Measurements from ENCODE around the gene FAM163B.
"Not testable (repeated sequence)": the region's sequence is repeated elsewhere in the genome, so short reads cannot be mapped to it uniquely, and the experiment has no call there.

The FAM163B gene

DNA sequence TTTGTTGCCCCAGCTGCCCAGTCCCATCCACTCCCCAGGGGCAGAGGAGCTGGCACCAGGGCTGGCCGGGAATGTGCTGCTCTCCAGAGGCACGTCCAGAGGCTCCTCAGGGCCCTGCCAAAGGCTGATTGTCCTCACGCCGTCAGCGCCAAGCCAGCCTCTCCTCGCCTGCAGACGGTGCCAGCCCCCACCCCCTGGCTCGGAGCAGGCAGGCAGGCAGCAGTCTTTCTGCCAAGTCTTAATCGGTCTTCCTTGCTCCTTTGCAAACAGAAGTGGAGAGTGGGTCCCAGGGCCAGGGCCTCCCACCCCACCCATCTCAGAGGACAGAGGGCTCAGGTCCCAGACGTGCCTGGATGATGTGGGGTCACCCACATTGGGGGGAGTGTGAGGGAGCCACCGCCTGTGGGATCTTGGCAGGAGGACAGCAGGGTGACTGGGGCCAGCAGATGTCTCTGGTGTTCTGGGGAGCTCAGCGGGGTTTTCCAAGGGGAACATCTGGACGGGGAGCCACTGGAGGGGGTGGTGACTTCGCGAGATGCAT, 36.3 kb downstream of the FAM163B start:
- no peak for DNase-seq (ENCODE audit: low spot score in 2 of 2)
- Mint-ChIP-seq H3K27ac (no peak overlapping the region), H3K4me3 (no peak overlapping the region), H3K9me3 (no peaks in the 10 kb centered on the region), H3K27me3 (peaks cover 31% of the 10 kb centered on the region), H3K4me1 (peaks cover 3% of the 10 kb centered on the region), H3K36me3 (no peaks in the 10 kb centered on the region)
- no peak for ATAC-seq (ENCODE audit: low read depth)

GRCh38 chr9:133571896-133572595, 37.1 kb downstream of the FAM163B start:
- DNase-seq (ENCODE audit: low spot score in 2 of 2) (no peak), ATAC-seq (ENCODE audit: low read depth) (no peak)
- H3K27ac Mint-ChIP-seq = no peak overlapping the region
- H3K9me3 Mint-ChIP-seq = no peaks in the 10 kb centered on the region
- H3K36me3 Mint-ChIP-seq = no peaks in the 10 kb centered on the region
- H3K27me3 Mint-ChIP-seq = peaks cover 31% of the 10 kb centered on the region
- H3K4me3 Mint-ChIP-seq = no peak overlapping the region
- H3K4me1 Mint-ChIP-seq = peaks cover 3% of the 10 kb centered on the region

GRCh38 chr9:133571391-133571890, 37.7 kb downstream of the FAM163B start:
- no peaks in the 10 kb centered on the region for H3K9me3 Mint-ChIP-seq

GRCh38 chr9:133570691-133571080, 38.5 kb downstream of the FAM163B start:
- no peaks in the 10 kb centered on the region for H3K9me3 Mint-ChIP-seq
- no peak overlapping the region for H3K4me3 Mint-ChIP-seq
- peaks cover 22% of the 10 kb centered on the region for H3K27me3 Mint-ChIP-seq
- H3K36me3 Mint-ChIP-seq = no peaks in the 10 kb centered on the region
- no peak for ATAC-seq (ENCODE audit: low read depth)
- no peak for DNase-seq (ENCODE audit: low spot score in 2 of 2)
- no peaks in the 10 kb centered on the region for H3K4me1 Mint-ChIP-seq
- no peak overlapping the region for H3K27ac Mint-ChIP-seq

More at GRCh38 chr9:133571391-133571890, 37.7 kb downstream of the FAM163B start:
- Mint-ChIP-seq H3K4me1 (no peaks in the 10 kb centered on the region), H3K4me3 (no peak overlapping the region), H3K27ac (no peak overlapping the region), H3K36me3 (no peaks in the 10 kb centered on the region), H3K27me3 (peaks cover 25% of the 10 kb centered on the region)
- DNase-seq (ENCODE audit: low spot score in 2 of 2) (no peak), ATAC-seq (ENCODE audit: low read depth) (no peak)

- H3K36me3 Mint-ChIP-seq = no peaks in the 10 kb centered on the region
- H3K27me3 Mint-ChIP-seq = peaks cover 17% of the 10 kb centered on the region
- no peaks in the 10 kb centered on the region for H3K4me1 Mint-ChIP-seq
- H3K9me3 Mint-ChIP-seq = no peaks in the 10 kb centered on the region
- no peak overlapping the region for H3K27ac Mint-ChIP-seq
- ATAC-seq (ENCODE audit: low read depth) (no peak), DNase-seq (ENCODE audit: low spot score in 2 of 2) (no peak)
- H3K4me3 Mint-ChIP-seq = no peak overlapping the region
Observed at GRCh38 chr9:133569891-133570690, 39.1 kb downstream of the FAM163B start.

DNA sequence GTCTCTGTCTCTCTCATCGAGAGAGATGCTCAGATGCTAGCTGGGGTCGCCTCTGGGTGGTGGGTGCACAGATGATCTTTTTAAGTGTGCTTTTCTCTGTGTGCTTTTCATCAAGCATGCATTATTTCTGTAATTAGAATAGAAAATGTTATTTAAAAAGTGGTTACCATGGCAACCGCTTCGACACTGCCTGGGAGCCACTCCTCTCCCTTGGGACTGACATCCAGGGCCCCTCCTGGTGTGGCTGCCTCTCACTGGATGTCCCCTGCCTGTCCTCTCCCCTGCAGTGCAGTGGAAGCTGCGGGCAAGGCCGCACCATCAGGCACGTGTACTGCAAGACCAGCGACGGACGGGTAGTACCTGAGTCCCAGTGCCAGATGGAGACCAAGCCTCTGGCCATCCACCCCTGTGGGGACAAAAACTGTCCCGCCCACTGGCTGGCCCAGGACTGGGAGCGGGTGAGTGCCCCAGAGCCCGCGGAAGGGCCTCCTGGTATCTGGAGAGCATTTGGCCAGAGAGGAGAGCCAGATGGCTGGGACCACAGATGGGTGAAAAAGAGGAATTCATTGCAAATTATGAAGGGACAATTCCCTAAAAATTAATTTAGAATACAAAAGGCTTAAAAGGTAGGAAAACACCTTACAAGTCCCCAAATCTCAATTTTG, 39.9 kb downstream of the FAM163B start:
- Mint-ChIP-seq H3K36me3 (no peaks in the 10 kb centered on the region), H3K4me1 (no peaks in the 10 kb centered on the region), H3K9me3 (no peaks in the 10 kb centered on the region), H3K27ac (no peak overlapping the region), H3K27me3 (peaks cover 13% of the 10 kb centered on the region), H3K4me3 (no peak overlapping the region)
- ATAC-seq (ENCODE audit: low read depth) = no peak
- no peak for DNase-seq (ENCODE audit: low spot score in 2 of 2)

DNA sequence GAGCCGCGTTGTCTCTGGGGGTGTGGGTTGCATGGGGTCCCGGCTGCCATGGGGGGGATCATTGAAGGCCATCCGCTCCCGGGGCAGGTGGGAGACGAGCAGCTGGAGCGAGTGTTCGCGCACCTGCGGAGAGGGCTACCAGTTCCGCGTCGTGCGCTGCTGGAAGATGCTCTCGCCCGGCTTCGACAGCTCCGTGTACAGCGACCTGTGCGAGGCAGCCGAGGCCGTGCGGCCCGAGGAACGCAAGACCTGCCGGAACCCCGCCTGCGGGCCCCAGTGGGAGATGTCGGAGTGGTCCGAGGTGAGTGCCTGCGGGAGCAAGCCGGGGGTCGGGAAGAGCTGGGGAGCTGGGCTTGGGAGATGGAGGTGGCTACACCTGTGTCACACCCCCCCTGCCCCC, 41.0 kb downstream of the FAM163B start:
- no peak for ATAC-seq (ENCODE audit: low read depth)
- peaks cover 2% of the 10 kb centered on the region for H3K9me3 Mint-ChIP-seq
- no peak for DNase-seq (ENCODE audit: low spot score in 2 of 2)
- peaks cover 4% of the 10 kb centered on the region for H3K4me1 Mint-ChIP-seq
- H3K36me3 Mint-ChIP-seq = no peaks in the 10 kb centered on the region
- H3K27ac Mint-ChIP-seq = no peak overlapping the region
- H3K27me3 Mint-ChIP-seq = peaks cover 9% of the 10 kb centered on the region
- H3K4me3 Mint-ChIP-seq = no peak overlapping the region

DNA sequence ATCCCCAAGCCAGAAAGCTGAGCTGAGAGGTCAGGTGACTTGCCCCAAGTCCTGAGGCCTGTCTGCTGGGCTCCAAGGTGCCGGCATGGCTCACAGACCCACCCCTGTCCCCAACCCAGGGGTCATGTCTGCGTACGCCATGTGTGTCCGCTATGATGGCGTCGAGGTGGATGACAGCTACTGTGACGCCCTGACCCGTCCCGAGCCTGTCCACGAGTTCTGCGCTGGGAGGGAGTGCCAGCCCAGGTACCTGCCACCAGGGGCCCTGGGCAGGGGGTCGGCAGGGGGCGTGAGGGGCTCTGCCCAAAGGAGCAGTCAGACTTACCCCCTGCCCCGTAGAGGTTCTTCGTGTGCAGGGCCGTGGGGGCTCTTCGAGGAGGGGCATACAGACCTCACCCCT, 42.4 kb downstream of the FAM163B start:
- peaks cover 4% of the 10 kb centered on the region for H3K4me1 Mint-ChIP-seq
- H3K4me3 Mint-ChIP-seq = no peak overlapping the region
- no peaks in the 10 kb centered on the region for H3K36me3 Mint-ChIP-seq
- ATAC-seq (ENCODE audit: low read depth) (no peak), DNase-seq (ENCODE audit: low spot score in 2 of 2) (no peak)
- H3K27ac Mint-ChIP-seq = no peak overlapping the region
- peaks cover 2% of the 10 kb centered on the region for H3K9me3 Mint-ChIP-seq
- H3K27me3 Mint-ChIP-seq = peaks cover 7% of the 10 kb centered on the region

GRCh38 chr9:133566382-133566781, 42.8 kb downstream of the FAM163B start:
- peaks cover 2% of the 10 kb centered on the region for H3K9me3 Mint-ChIP-seq
- H3K27me3 Mint-ChIP-seq = peaks cover 9% of the 10 kb centered on the region
- DNase-seq (ENCODE audit: low spot score in 2 of 2) (no peak), ATAC-seq (ENCODE audit: low read depth) (no peak)
- H3K27ac Mint-ChIP-seq = no peak overlapping the region
- H3K36me3 Mint-ChIP-seq = no peaks in the 10 kb centered on the region
- H3K4me3 Mint-ChIP-seq = no peak overlapping the region
- H3K4me1 Mint-ChIP-seq = peaks cover 6% of the 10 kb centered on the region

- H3K4me3 Mint-ChIP-seq = no peak overlapping the region
- no peak overlapping the region for H3K27ac Mint-ChIP-seq
- ATAC-seq (ENCODE audit: low read depth) = no peak
- peaks cover 6% of the 10 kb centered on the region for H3K4me1 Mint-ChIP-seq
- H3K27me3 Mint-ChIP-seq = peaks cover 11% of the 10 kb centered on the region
- no peaks in the 10 kb centered on the region for H3K36me3 Mint-ChIP-seq
- peaks cover 2% of the 10 kb centered on the region for H3K9me3 Mint-ChIP-seq
- DNase-seq (ENCODE audit: low spot score in 2 of 2) = no peak
Observed at GRCh38 chr9:133564451-133565116, 44.6 kb downstream of the FAM163B start.

- ATAC-seq (ENCODE audit: low read depth); H3K9me3 Mint-ChIP-seq; H3K27me3 Mint-ChIP-seq; H3K4me3 Mint-ChIP-seq; DNase-seq (ENCODE audit: low spot score in 2 of 2); H3K36me3 Mint-ChIP-seq; H3K4me1 Mint-ChIP-seq: not testable (repeated sequence)
- peak overlapping the region; percentile 81 for H3K27ac Mint-ChIP-seq
Observed at GRCh38 chr9:133563814-133564213, 45.4 kb downstream of the FAM163B start.

- H3K4me1 Mint-ChIP-seq = peaks cover 11% of the 10 kb centered on the region
- H3K4me3 Mint-ChIP-seq = no peak overlapping the region
- ATAC-seq (ENCODE audit: low read depth) (no peak), DNase-seq (ENCODE audit: low spot score in 2 of 2) (no peak)
- peaks cover 2% of the 10 kb centered on the region for H3K9me3 Mint-ChIP-seq
- H3K36me3 Mint-ChIP-seq = no peaks in the 10 kb centered on the region
- peak overlapping the region; percentile 81 for H3K27ac Mint-ChIP-seq
- peaks cover 11% of the 10 kb centered on the region for H3K27me3 Mint-ChIP-seq
Observed at GRCh38 chr9:133563291-133563796, 45.8 kb downstream of the FAM163B start.

DNA sequence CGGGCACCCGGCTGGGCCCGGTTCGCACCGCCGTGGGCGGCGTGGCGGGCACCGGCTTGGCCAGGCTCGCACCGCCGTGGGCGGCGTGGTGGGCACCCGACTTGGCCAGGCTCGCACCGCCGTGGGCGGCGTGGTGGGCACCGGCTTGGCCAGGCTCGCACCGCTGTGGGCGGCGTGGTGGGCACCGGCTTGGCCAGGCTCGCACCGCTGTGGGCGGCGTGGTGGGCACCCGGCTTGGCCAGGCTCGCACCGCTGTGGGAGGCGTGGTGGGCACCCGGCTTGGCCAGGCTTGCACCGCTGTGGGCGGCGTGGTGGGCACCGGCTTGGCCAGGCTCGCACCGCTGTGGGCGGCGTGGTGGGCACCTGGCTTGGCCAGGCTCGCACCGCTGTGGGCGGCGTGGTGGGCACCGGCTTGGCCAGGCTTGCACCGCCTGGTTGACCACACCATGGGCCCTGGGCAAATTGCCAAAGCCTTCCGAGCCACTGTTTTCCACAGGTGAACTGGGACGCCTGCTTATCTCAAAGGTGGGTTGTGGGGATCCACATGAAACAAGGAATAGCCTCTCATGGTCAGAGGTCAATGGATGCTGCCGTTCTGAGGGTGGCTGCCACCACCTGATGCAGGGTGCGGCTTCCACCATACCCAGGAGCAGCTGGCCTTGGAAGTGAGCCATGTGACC, 46.4 kb downstream of the FAM163B start:
- H3K36me3 Mint-ChIP-seq = no peaks in the 10 kb centered on the region
- H3K4me1 Mint-ChIP-seq = peaks cover 17% of the 10 kb centered on the region
- H3K9me3 Mint-ChIP-seq = peaks cover 2% of the 10 kb centered on the region
- no peak overlapping the region for H3K27ac Mint-ChIP-seq
- no peak for DNase-seq (ENCODE audit: low spot score in 2 of 2)
- ATAC-seq (ENCODE audit: low read depth) = no peak
- peaks cover 14% of the 10 kb centered on the region for H3K27me3 Mint-ChIP-seq
- no peak overlapping the region for H3K4me3 Mint-ChIP-seq
